ENCODE results near the gene DRD2.

DNA sequence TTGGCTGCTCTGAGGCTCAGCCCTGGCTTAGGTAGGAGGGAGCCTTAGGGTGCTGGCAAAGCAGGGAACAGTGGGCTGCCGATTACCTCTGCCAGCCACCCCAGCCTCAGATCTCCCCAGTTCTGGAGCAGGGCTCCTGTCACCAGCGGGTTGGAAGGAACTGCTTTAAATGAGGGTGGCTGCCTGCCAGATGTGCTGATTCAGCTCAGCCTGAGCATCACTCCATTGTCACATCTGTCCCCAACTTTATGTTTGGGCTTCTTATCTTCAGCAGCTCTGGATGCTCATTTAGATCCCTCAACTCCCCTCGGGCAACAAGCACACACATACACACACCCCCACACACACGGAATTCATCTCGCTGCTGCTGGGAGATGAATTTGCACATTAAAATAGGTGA is 104.6 kb downstream of the DRD2 start:
- TF ChIP-seq, protein P1, sequence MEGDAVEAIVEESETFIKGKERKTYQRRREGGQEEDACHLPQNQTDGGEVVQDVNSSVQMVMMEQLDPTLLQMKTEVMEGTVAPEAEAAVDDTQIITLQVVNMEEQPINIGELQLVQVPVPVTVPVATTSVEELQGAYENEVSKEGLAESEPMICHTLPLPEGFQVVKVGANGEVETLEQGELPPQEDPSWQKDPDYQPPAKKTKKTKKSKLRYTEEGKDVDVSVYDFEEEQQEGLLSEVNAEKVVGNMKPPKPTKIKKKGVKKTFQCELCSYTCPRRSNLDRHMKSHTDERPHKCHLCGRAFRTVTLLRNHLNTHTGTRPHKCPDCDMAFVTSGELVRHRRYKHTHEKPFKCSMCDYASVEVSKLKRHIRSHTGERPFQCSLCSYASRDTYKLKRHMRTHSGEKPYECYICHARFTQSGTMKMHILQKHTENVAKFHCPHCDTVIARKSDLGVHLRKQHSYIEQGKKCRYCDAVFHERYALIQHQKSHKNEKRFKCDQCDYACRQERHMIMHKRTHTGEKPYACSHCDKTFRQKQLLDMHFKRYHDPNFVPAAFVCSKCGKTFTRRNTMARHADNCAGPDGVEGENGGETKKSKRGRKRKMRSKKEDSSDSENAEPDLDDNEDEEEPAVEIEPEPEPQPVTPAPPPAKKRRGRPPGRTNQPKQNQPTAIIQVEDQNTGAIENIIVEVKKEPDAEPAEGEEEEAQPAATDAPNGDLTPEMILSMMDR (IDR thresholded peaks at IDR 0.05; ENCODE audit: borderline replicate concordance, extremely low read depth, low read length, poor library complexity, severe bottlenecking): no peak
- no peak for TF ChIP-seq EZH2 (IDR thresholded peaks at IDR 0.05; ENCODE audit: borderline replicate concordance, low read depth, low read length, severe bottlenecking)

Data from DND-41 (cell line).